HEK293 (cell line): ENCODE results near the gene PEX14.
"Not testable (repeated sequence)": the region's sequence is repeated elsewhere in the genome, so short reads cannot be mapped to it uniquely, and the experiment has no call there.

Source experiments
- CTCF ChIA-PET: fragments of 350-600 bp; formaldehyde crosslinking; extraction: SDS; loops from one replicate; lab custom pipeline; 2021; ENCODE audit warnings: antibody characterized with exemption; lab: Yijun Ruan, JAX
- POLR2A ChIA-PET: fragments of 300-600 bp; formaldehyde crosslinking; extraction: SDS; loops from one replicate; lab custom pipeline; 2020; ENCODE audit warnings: antibody characterized with exemption, inconsistent platforms; lab: Yijun Ruan, JAX
- H3K27ac ChIP-seq: fragments of 200-500 bp; sonication (Bioruptor generic); 2 replicates; pipeline ENCODE4 v1.5.1; 2014; ENCODE audit warnings: low read depth, low read length, control low read depth, inconsistent platforms; ENCODE audit errors: extremely low read depth
- H3K36me3 ChIP-seq, 2 experiments: fragments of 200-500 bp in 1 of 2; sonication (Bioruptor generic) in 1 of 2; 1 replicate in 1 of 2; 2 replicates in 1 of 2; pipeline ENCODE4 v1.5.1; 2014 to 2017; ENCODE audit warnings: inconsistent platforms in 2 of 2, low read length in 2 of 2; ENCODE audit not compliant: control insufficient read depth in 2 of 2, insufficient read depth in 1 of 2
- H3K4me1 ChIP-seq: fragments of 200-500 bp; sonication (Bioruptor generic); 2 replicates; pipeline ENCODE4 v1.5.1; 2014; ENCODE audit warnings: mild to moderate bottlenecking, low read length, inconsistent platforms; ENCODE audit not compliant: control insufficient read depth, insufficient read depth
- H3K4me3 ChIP-seq: 2 replicates; pipeline ENCODE4 v1.5.1; 2011; ENCODE audit warnings: low read depth, mild to moderate bottlenecking, control low read depth, low read length, moderate library complexity
- H3K9me3 ChIP-seq: fragments of 200-500 bp; sonication (Bioruptor generic); 2 replicates; pipeline ENCODE4 v1.5.1; 2014; ENCODE audit warnings: low read depth, low read length, inconsistent platforms; ENCODE audit not compliant: control insufficient read depth, insufficient read depth
- AEBP2 ChIP-seq: fragments of 450-650 bp; formaldehyde crosslinking; IDR thresholded peaks from 2 replicates; pipeline ENCODE4 v1.5.1; 2016; ENCODE audit warnings: missing biosample characterization, missing genetic modification characterization, borderline replicate concordance
- INSM2 ChIP-seq: fragments of 450-650 bp; formaldehyde crosslinking; IDR thresholded peaks from 2 replicates; pipeline ENCODE4 v1.5.1; 2016; ENCODE audit warnings: missing biosample characterization, missing genetic modification characterization
- KLF16 ChIP-seq: fragments of 450-650 bp; formaldehyde crosslinking; IDR thresholded peaks from 2 replicates; pipeline ENCODE4 v1.5.1; 2017; ENCODE audit warnings: missing biosample characterization, missing genetic modification characterization
- OVOL3 ChIP-seq: fragments of 450-650 bp; formaldehyde crosslinking; IDR thresholded peaks from 2 replicates; pipeline ENCODE4 v1.5.1; 2016; ENCODE audit warnings: missing biosample characterization, missing genetic modification characterization
- PRDM1 ChIP-seq: fragments of 450-650 bp; formaldehyde crosslinking; IDR thresholded peaks from 2 replicates; pipeline ENCODE4; 2016; ENCODE audit warnings: missing biosample characterization, missing genetic modification characterization
- SCRT1 ChIP-seq: fragments of 450-650 bp; formaldehyde crosslinking; IDR thresholded peaks from 2 replicates; pipeline ENCODE4 v1.5.1; 2016; ENCODE audit warnings: missing biosample characterization, missing genetic modification characterization, borderline replicate concordance
- SCRT2 ChIP-seq: fragments of 450-650 bp; formaldehyde crosslinking; IDR thresholded peaks from 2 replicates; pipeline ENCODE4 v1.5.1; 2016; ENCODE audit warnings: missing biosample characterization, missing genetic modification characterization
- ZFP69B ChIP-seq: fragments of 450-650 bp; formaldehyde crosslinking; IDR thresholded peaks from 2 replicates; pipeline ENCODE4 v1.5.1; 2016; ENCODE audit warnings: missing biosample characterization, missing genetic modification characterization
- ZNF157 ChIP-seq: fragments of 450-650 bp; formaldehyde crosslinking; IDR thresholded peaks from 2 replicates; pipeline ENCODE4 v1.5.1; 2016; ENCODE audit warnings: missing biosample characterization, missing genetic modification characterization
- ZNF341 ChIP-seq: fragments of 450-650 bp; formaldehyde crosslinking; IDR thresholded peaks from 2 replicates; pipeline ENCODE4; 2016; ENCODE audit warnings: low read depth, missing biosample characterization, missing genetic modification characterization
- ZNF549 ChIP-seq: fragments of 450-650 bp; IDR thresholded peaks from 2 replicates; pipeline ENCODE4 v1.5.1; 2018; ENCODE audit warnings: missing biosample characterization, missing genetic modification characterization, mild to moderate bottlenecking, inconsistent platforms, moderate library complexity
- ZNF555 ChIP-seq: fragments of 450-650 bp; formaldehyde crosslinking; conservative IDR thresholded peaks from 2 replicates; pipeline ENCODE4 v1.5.1; 2017; ENCODE audit warnings: missing biosample characterization, mild to moderate bottlenecking, missing genetic modification characterization, inconsistent platforms
- ZNF664 ChIP-seq: fragments of 450-650 bp; formaldehyde crosslinking; IDR thresholded peaks from 2 replicates; pipeline ENCODE4 v1.5.1; 2016; ENCODE audit warnings: missing biosample characterization, missing genetic modification characterization
- ZNF692 ChIP-seq: fragments of 450-650 bp; formaldehyde crosslinking; IDR thresholded peaks from 2 replicates; pipeline ENCODE4 v1.5.1; 2016; ENCODE audit warnings: missing biosample characterization, missing genetic modification characterization
- ZNF830 ChIP-seq: fragments of 450-650 bp; IDR thresholded peaks from 2 replicates; pipeline ENCODE4 v1.5.0; 2018; ENCODE audit warnings: missing biosample characterization, missing genetic modification characterization, low read depth, mild to moderate bottlenecking, moderate library complexity
- ZSCAN5A ChIP-seq: fragments of 450-650 bp; formaldehyde crosslinking; IDR thresholded peaks from 2 replicates; pipeline ENCODE4 v1.5.1; 2016; ENCODE audit warnings: missing biosample characterization, missing genetic modification characterization

PEX14 gene

GRCh38 chr1:10504249-10504648 is 29.5 kb downstream of the PEX14 start:
- Histone ChIP-seq H3K27ac (no peak overlapping the region), H3K4me3 (no peak overlapping the region), H3K4me1 (peaks cover 3% of the 10 kb centered on the region; the same call in 1 of the 2 replicates), H3K9me3 (no peaks in the 10 kb centered on the region), H3K36me3 (no peaks in the 10 kb centered on the region; a peak in 1 of 3 replicates)
- ChIA-PET POLR2A (interaction anchor here (0.6 to 1.1 kb wide), 2 partner anchors 52 to 126 kb away, joined by 4 read pairs; no protein-coding TSS in a partner anchor), CTCF (interaction anchor here (0.5 to 1.8 kb wide), 4 partner anchors 10 to 381 kb away, joined by 3 to 18 read pairs (median 4); no protein-coding TSS in a partner anchor)
- no peak for TF ChIP-seq AEBP2 (tag by site-specific recombination)
- TF ChIP-seq ZNF341 (tag by site-specific recombination): 0 out of 2 replicates have a peak, but pooled peaks have one; percentile 29
- no peak for TF ChIP-seq OVOL3

GRCh38 chr1:10506046-10506676 is 31.4 kb downstream of the PEX14 start:
- TF ChIP-seq SCRT1 (tag by site-specific recombination) (peak; percentile 57; the same call in 1 of the 2 replicates), SCRT2 (tag by site-specific recombination) (peak; percentile 73)
- H3K36me3 ChIP-seq, H3K4me3 ChIP-seq, H3K9me3 ChIP-seq, H3K4me1 ChIP-seq, H3K27ac ChIP-seq: not testable (repeated sequence)
- ChIA-PET POLR2A (interaction anchor here (0.5 kb wide), 1 partner anchor 843 kb away, joined by 3 read pairs; no protein-coding TSS in a partner anchor), CTCF (interaction anchor here (0.6 to 6.7 kb wide), 9 partner anchors 11 to 491 kb away, joined by 3 to 94 read pairs (median 6); no protein-coding TSS in a partner anchor)

GRCh38 chr1:10506677-10507047 is 31.9 kb downstream of the PEX14 start:
- Histone ChIP-seq H3K9me3 (no peaks in the 10 kb centered on the region), H3K4me1 (peaks cover 6% of the 10 kb centered on the region), H3K4me3 (no peak overlapping the region), H3K36me3 (no peaks in the 10 kb centered on the region; a peak in 1 of 3 replicates), H3K27ac (no peak overlapping the region)
- CTCF ChIA-PET: interaction anchor here (0.6 to 6.7 kb wide), 21 partner anchors 11 to 799 kb away, joined by 3 to 94 read pairs (median 4); partner anchors contain the start of gene CENPS
- TF ChIP-seq ZFP69B (peak; percentile 50; the same call in 1 of the 2 replicates), ZNF692 (tag by site-specific recombination) (0 out of 2 replicates have a peak, but pooled peaks have one; percentile 27), ZNF555 (tag by site-specific recombination) (no peak), ZNF549 (no peak), INSM2 (tag by site-specific recombination) (no peak), KLF16 (tag by site-specific recombination) (no peak), PRDM1 (tag by site-specific recombination) (no peak), ZNF664 (tag by site-specific recombination) (0 out of 2 replicates have a peak, but pooled peaks have one; percentile 19), ZNF157 (tag by site-specific recombination) (no peak), ZNF830 (tag by site-specific recombination) (no peak), ZSCAN5A (tag by site-specific recombination) (no peak)
- POLR2A ChIA-PET: interaction anchor here (0.5 kb wide), 1 partner anchor 843 kb away, joined by 3 read pairs; no protein-coding TSS in a partner anchor
